Dendritic cell treated with granulocyte-macrophage colony-stimulating factor and Interleukin-4, amounts not matched to agents 40 ng/mL and 50 ng/mL, for 4 days (primary cell): ENCODE measurements around the gene PIP5KL1.
A peak's percentile ranks its signal among the peaks of the same experiment; 100 is the strongest.

Experiments used
- H3K27ac Mint-ChIP-seq: one replicate; pipeline ENCODE4 v1.8.0; 2022; ENCODE audit warnings: mild to moderate bottlenecking, mixed read lengths
- H3K27me3 Mint-ChIP-seq: one replicate; pipeline ENCODE4 v1.8.0; 2022; ENCODE audit warnings: mild to moderate bottlenecking, mixed read lengths
- H3K36me3 Mint-ChIP-seq: one replicate; pipeline ENCODE4 v1.8.0; 2022; ENCODE audit warnings: low read depth, mixed read lengths
- H3K4me1 Mint-ChIP-seq: one replicate; pipeline ENCODE4 v1.8.0; 2022; ENCODE audit warnings: low read depth, mixed read lengths
- H3K4me3 Mint-ChIP-seq: one replicate; pipeline ENCODE4 v1.8.0; 2022; ENCODE audit warnings: mild to moderate bottlenecking, moderate library complexity, mixed read lengths
- H3K9me3 Mint-ChIP-seq: one replicate; pipeline ENCODE4 v1.8.0; 2022; ENCODE audit warnings: mixed read lengths
- intact Hi-C: fragments of 100-400 bp; cut with micrococcal nuclease; formaldehyde crosslinking; loops from one replicate; pipeline ENCODE4 v1.15.0; 2022

PIP5KL1 gene

GRCh38 chr9:127873223-127873691 is 57.3 kb downstream of the PIP5KL1 start:
- peaks cover 44% of the 10 kb centered on the region for H3K4me1 Mint-ChIP-seq
- no peaks in the 10 kb centered on the region for H3K9me3 Mint-ChIP-seq
- H3K27ac Mint-ChIP-seq: peak overlapping the region; percentile 34
- no peaks in the 10 kb centered on the region for H3K36me3 Mint-ChIP-seq
- peaks cover 21% of the 10 kb centered on the region for H3K27me3 Mint-ChIP-seq
- intact Hi-C loops: loop anchor here (5.0 kb wide), 1 partner anchor 86 kb away; the partner anchor contains the start of gene CDK9
- H3K4me3 Mint-ChIP-seq: no peak overlapping the region

- Mint-ChIP-seq H3K27me3 (peaks cover 14% of the 10 kb centered on the region), H3K4me3 (no peak overlapping the region), H3K4me1 (peaks cover 37% of the 10 kb centered on the region), H3K9me3 (no peaks in the 10 kb centered on the region), H3K36me3 (no peaks in the 10 kb centered on the region), H3K27ac (peak overlapping the region; percentile 34)
- intact Hi-C loops: loop anchor here (5.0 kb wide), 1 partner anchor 85 kb away; the partner anchor contains the start of gene CDK9
These were observed 58.0 kb downstream of the PIP5KL1 start for GRCh38 chr9:127872369-127873222.

GRCh38 chr9:127871531-127871930 is 59.0 kb downstream of the PIP5KL1 start:
- H3K9me3 Mint-ChIP-seq: no peaks in the 10 kb centered on the region
- peaks cover 34% of the 10 kb centered on the region for H3K4me1 Mint-ChIP-seq
- H3K27ac Mint-ChIP-seq: no peak overlapping the region
- H3K27me3 Mint-ChIP-seq: peaks cover 4% of the 10 kb centered on the region
- H3K4me3 Mint-ChIP-seq: no peak overlapping the region
- H3K36me3 Mint-ChIP-seq: no peaks in the 10 kb centered on the region
- intact Hi-C loops: loop anchor here (5.0 kb wide), 1 partner anchor 84 kb away; the partner anchor contains the start of gene CDK9

GRCh38 chr9:127870887-127871286 is 59.7 kb downstream of the PIP5KL1 start:
- Mint-ChIP-seq H3K27ac (no peak overlapping the region), H3K36me3 (no peaks in the 10 kb centered on the region), H3K4me3 (no peak overlapping the region), H3K27me3 (peaks cover 1% of the 10 kb centered on the region), H3K4me1 (peaks cover 34% of the 10 kb centered on the region), H3K9me3 (no peaks in the 10 kb centered on the region)
- intact Hi-C loops: loop anchor here (5.0 kb wide), 1 partner anchor 84 kb away; the partner anchor contains the start of gene CDK9
